Kidney (tissue), 14 donors: ENCODE data around the gene MUC2. TPM values are rescaled to one million over a fixed set of nuclear protein-coding genes. Genes with fewer than 3 reads are reported as not detected.
A peak's percentile ranks its signal among the peaks of the same experiment; 100 is the strongest.

Experiments used
- DNase-seq, 5 donors: peaks; one replicate each; pipeline ENCODE4 v3.0.0-alpha.2; 2013 to 2020
- FAIRE-seq: peaks from 2 replicates; lab custom pipeline; 2012; peaks lifted over from hg19 to GRCh38; lab: Jason Lieb, UNC
- H3K27ac ChIP-seq, 2 donors: one replicate each; pipeline ENCODE4 v1.7.0; 2013; ENCODE audit warnings: low read depth in 2 of 2, low read length in 2 of 2, inconsistent platforms in 1 of 2
- H3K27me3 ChIP-seq: one replicate; pipeline ENCODE4 v1.7.1; 2013; ENCODE audit warnings: low read length, inconsistent platforms; ENCODE audit not compliant: control insufficient read depth, insufficient read depth
- H3K36me3 ChIP-seq, 3 donors: one replicate each; pipeline versions ENCODE4 v1.7.0 to v1.7.1; 2013; ENCODE audit warnings: low read length in 3 of 3, control low read depth in 1 of 3, inconsistent platforms in 1 of 3; ENCODE audit not compliant: insufficient read depth in 3 of 3, control insufficient read depth in 2 of 3
- H3K4me1 ChIP-seq, 3 donors: one replicate each; pipeline versions ENCODE4 v1.7.0 to v1.7.1; 2013; ENCODE audit warnings: low read length in 3 of 3, inconsistent platforms in 1 of 3, low read depth in 1 of 3; ENCODE audit not compliant: control insufficient read depth in 2 of 3, insufficient read depth in 2 of 3
- H3K4me3 ChIP-seq, 3 donors: one replicate each; pipeline versions ENCODE4 v1.7.0 to v1.8.1; 2013; ENCODE audit warnings: low read length in 3 of 3, control low read depth in 1 of 3, inconsistent platforms in 1 of 3
- H3K9ac ChIP-seq, 3 donors: one replicate each; pipeline versions ENCODE4 v1.7.0 to v1.7.1; 2013; ENCODE audit warnings: low read length in 3 of 3, control low read depth in 1 of 3, inconsistent platforms in 1 of 3
- H3K9me3 ChIP-seq, 3 donors: one replicate each; pipeline versions ENCODE4 v1.7.0 to v1.7.1; 2013; ENCODE audit warnings: low read length in 3 of 3, control low read depth in 1 of 3, inconsistent platforms in 1 of 3; ENCODE audit not compliant: control insufficient read depth in 2 of 3, insufficient read depth in 1 of 3
- intact Hi-C: fragments of 100-400 bp; cut with DNase I; formaldehyde crosslinking; loops from one replicate; pipeline ENCODE4 v1.11.1; 2022
- polyA plus RNA-seq: library from polyadenylated mRNA; stranded (reverse); fragments of 350-450 nt; fragmentation: Illumina TruSeq; extraction: RNeasy Lipid Tissue Mini Kit (QIAGEN cat#74804); gene quantifications from one replicate; pipeline ENCODE4 v1.2.3, GENCODE V29; 2014; ENCODE audit warnings: low read depth, low replicate concordance; ENCODE audit not compliant: insufficient read depth
- total RNA-seq: library from RNA; stranded (reverse); fragmentation: NEBNext Ultra II Directional; extraction: Animal tissue kit (Norgen Biotek cat#: 25700); gene quantifications from one replicate; pipeline ENCODE4 v1.2.1, GENCODE V29; 2021
- TF ChIP-seq, protein P1 (sequence below): IDR thresholded peaks from 3 replicates; pipeline ENCODE4 v1.5.1; 2012; ENCODE audit warnings: mild to moderate bottlenecking, moderate library complexity, borderline replicate concordance; ENCODE audit not compliant: insufficient read depth; ENCODE audit errors: extremely low read depth
- donor health status: control.
- donor health status: control.
- donor health status: control.
- donor health status: control.
- donor health status: control.
- donor health status: DM: yes; HTN: yes; CAD: no.
- donor health status: Normal renal cell carcinoma (clear cell type).

MUC2 gene
- total and polyA plus RNA-seq, 2 donors from 2014 or later, result not detected

DNA sequence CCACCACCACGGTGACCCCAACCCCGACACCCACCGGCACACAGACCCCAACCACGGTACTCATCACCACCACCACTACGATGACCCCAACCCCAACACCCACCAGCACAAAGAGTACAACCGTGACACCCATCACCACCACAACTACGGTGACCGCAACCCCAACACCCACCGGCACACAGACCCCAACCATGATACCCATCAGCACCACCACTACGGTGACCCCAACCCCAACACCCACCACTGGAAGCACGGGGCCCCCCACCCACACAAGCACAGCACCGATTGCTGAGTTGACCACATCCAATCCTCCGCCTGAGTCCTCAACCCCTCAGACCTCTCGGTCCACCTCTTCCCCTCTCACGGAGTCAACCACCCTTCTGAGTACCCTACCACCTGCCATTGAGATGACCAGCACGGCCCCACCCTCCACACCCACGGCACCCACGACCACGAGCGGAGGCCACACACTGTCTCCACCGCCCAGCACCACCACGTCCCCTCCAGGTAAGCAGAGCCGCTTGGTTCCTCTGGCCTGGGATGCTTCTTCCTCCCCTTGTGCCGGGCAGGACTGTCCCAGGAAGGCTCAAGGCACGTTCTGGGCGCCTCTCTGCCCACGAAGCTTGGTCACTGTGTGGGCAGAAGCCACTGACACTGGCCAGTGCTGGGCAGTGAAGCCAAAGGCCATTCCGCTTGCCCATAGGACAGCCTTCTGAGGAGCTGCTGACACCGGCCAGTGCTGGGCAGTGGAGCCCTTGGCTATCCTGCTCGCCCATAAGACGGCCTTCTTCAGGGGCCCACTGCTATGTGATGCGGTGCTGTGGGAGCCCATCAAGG is 25.1 kb downstream of the MUC2 start:
- H3K4me3 ChIP-seq, result no peak overlapping the region
- DNase-seq, result peak in 1 of 5 donors; percentile 55
- H3K27ac ChIP-seq, result no peak overlapping the region
- intact Hi-C loops, result no loop called here
- no peaks in the 10 kb centered on the region for H3K9me3 ChIP-seq
- no peaks in the 10 kb centered on the region for H3K36me3 ChIP-seq
- H3K4me1 ChIP-seq, result no peaks in the 10 kb centered on the region
- no peak overlapping the region for H3K9ac ChIP-seq
- TF ChIP-seq, protein P1, sequence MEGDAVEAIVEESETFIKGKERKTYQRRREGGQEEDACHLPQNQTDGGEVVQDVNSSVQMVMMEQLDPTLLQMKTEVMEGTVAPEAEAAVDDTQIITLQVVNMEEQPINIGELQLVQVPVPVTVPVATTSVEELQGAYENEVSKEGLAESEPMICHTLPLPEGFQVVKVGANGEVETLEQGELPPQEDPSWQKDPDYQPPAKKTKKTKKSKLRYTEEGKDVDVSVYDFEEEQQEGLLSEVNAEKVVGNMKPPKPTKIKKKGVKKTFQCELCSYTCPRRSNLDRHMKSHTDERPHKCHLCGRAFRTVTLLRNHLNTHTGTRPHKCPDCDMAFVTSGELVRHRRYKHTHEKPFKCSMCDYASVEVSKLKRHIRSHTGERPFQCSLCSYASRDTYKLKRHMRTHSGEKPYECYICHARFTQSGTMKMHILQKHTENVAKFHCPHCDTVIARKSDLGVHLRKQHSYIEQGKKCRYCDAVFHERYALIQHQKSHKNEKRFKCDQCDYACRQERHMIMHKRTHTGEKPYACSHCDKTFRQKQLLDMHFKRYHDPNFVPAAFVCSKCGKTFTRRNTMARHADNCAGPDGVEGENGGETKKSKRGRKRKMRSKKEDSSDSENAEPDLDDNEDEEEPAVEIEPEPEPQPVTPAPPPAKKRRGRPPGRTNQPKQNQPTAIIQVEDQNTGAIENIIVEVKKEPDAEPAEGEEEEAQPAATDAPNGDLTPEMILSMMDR, result no peak
- FAIRE-seq, result no peak
- no peaks in the 10 kb centered on the region for H3K27me3 ChIP-seq

DNA sequence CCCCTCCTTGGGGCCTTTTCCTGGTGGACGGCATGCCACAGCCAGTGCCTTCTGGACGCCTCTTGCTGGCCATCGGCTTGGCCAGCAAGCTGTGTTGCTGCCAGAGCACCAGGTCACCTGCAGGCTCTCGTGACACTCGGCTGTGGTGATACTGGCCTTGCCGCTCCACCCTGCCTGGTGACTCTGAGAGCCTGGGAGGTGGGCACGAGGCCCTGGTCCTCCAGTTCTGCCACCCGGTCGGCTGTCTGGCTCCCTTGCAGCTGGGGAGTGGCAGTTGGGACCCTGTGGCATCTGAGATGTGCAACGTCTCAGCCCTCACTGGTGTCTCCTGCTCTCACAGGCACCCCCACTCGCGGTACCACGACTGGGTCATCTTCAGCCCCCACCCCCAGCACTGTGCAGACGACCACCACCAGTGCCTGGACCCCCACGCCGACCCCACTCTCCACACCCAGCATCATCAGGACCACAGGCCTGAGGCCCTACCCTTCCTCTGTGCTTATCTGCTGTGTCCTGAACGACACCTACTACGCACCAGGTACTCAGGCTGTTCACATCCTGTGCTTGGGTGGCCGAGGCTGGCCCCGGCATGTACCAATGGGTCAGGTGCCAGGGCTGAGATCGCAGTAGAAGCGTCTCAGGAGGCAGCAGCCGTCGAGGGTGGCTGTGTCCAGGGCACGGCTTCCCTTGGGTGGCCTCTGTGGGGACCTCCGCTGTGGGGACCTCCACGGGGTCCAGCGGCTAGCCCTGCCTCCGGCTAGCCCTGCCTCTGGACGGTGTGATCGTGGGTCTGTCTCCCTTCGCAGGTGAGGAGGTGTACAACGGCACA is 26.0 kb downstream of the MUC2 start:
- intact Hi-C loops, result no loop called here
- FAIRE-seq (no peak), DNase-seq (peak in 1 of 5 donors; percentile 62)
- H3K9ac ChIP-seq, result no peak overlapping the region
- H3K4me3 ChIP-seq, result no peak overlapping the region
- H3K9me3 ChIP-seq, result no peaks in the 10 kb centered on the region
- no peak overlapping the region for H3K27ac ChIP-seq
- H3K36me3 ChIP-seq, result no peaks in the 10 kb centered on the region
- no peaks in the 10 kb centered on the region for H3K27me3 ChIP-seq
- H3K4me1 ChIP-seq, result no peaks in the 10 kb centered on the region
- TF ChIP-seq, protein P1, result no peak

DNA sequence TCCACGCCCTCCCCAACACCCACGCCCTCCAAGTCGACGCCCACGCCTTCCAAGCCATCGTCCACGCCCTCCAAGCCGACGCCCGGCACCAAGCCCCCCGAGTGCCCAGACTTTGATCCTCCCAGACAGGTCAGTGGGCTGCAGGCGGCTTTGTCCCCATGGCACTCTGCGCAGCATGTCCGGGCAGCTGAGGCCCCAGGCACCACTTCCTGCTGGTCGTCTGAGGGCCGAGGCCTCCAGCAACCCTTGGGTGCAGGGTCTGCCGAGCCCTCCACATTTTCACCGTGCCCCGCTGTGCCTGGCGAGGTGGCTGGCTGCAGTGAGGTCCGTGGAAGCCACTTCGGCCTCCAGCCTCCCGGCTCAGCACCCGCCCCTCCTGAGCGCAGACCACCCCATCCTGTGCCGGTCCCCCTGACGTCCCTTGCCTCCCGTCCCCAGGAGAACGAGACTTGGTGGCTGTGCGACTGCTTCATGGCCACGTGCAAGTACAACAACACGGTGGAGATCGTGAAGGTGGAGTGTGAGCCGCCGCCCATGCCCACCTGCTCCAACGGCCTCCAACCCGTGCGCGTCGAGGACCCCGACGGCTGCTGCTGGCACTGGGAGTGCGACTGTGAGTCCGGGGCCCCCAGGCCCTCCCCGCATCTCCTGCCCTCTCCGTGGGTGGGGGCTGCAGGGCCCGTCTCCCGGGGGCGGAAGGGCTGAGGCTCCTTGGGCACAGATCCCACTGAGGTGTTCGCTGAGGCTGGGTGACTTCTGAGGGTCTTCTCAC is 26.8 kb downstream of the MUC2 start:
- DNase-seq (peak in 1 of 5 donors; percentile 70), FAIRE-seq (no peak)
- Histone ChIP-seq H3K4me3 (no peak overlapping the region), H3K36me3 (no peaks in the 10 kb centered on the region), H3K4me1 (no peaks in the 10 kb centered on the region), H3K9ac (no peak overlapping the region), H3K27me3 (no peaks in the 10 kb centered on the region), H3K27ac (no peak overlapping the region), H3K9me3 (no peaks in the 10 kb centered on the region)
- TF ChIP-seq, protein P1, result no peak
- intact Hi-C loops, result no loop called here
